Trophoblast cell (in vitro differentiated cells and primary cell): ENCODE results near the gene NPSR1.
A peak's percentile ranks its signal among the peaks of the same experiment; 100 is the strongest.

Experiments used
- DNase-seq, 2 donors: peaks; one replicate each; pipeline ENCODE4 v3.0.0-alpha.2; 2016
- H2AFZ ChIP-seq: 2 replicates; pipeline ENCODE4 v1.6.1; 2013; ENCODE audit warnings: low read length, moderate library complexity, mild to moderate bottlenecking; ENCODE audit not compliant: insufficient read depth, poor library complexity
- H2AK5ac ChIP-seq: 2 replicates; pipeline ENCODE4 v1.6.1; 2013; ENCODE audit warnings: mild to moderate bottlenecking, low read length
- H2BK120ac ChIP-seq: 2 replicates; pipeline ENCODE4 v1.6.1; 2013; ENCODE audit warnings: low read length, mild to moderate bottlenecking, moderate library complexity; ENCODE audit not compliant: insufficient read depth, poor library complexity
- H2BK12ac ChIP-seq: 2 replicates; pipeline ENCODE4 v1.6.1; 2013; ENCODE audit warnings: mild to moderate bottlenecking, low read length, moderate library complexity
- H2BK5ac ChIP-seq: 2 replicates; pipeline ENCODE4 v1.6.1; 2013; ENCODE audit warnings: low read length, low read depth, moderate library complexity, mild to moderate bottlenecking; ENCODE audit not compliant: poor library complexity
- H3K14ac ChIP-seq: 2 replicates; pipeline ENCODE4 v1.6.1; 2013; ENCODE audit warnings: mild to moderate bottlenecking, low read length
- H3K18ac ChIP-seq: 2 replicates; pipeline ENCODE4 v1.6.1; 2013; ENCODE audit warnings: mild to moderate bottlenecking, low read length
- H3K23ac ChIP-seq: 2 replicates; pipeline ENCODE4 v1.6.1; 2013; ENCODE audit warnings: low read length
- H3K27ac ChIP-seq: 2 replicates; pipeline ENCODE4 v1.5.1; 2013; ENCODE audit warnings: low read depth, mild to moderate bottlenecking, inconsistent platforms, low read length, moderate library complexity
- H3K27me3 ChIP-seq: 2 replicates; pipeline ENCODE4 v1.6.1; 2013; ENCODE audit warnings: inconsistent platforms, mild to moderate bottlenecking, low read length, moderate library complexity; ENCODE audit not compliant: insufficient read depth
- H3K36me3 ChIP-seq, 2 experiments: 1 replicate in 1 of 2; 2 replicates in 1 of 2; pipeline ENCODE4 v1.6.1; 2013; ENCODE audit warnings: low read length in 2 of 2, mild to moderate bottlenecking in 2 of 2, moderate library complexity in 1 of 2; ENCODE audit not compliant: insufficient read depth in 2 of 2, control insufficient read depth in 1 of 2
- H3K4ac ChIP-seq: 2 replicates; pipeline ENCODE4 v1.6.1; 2013; ENCODE audit warnings: low read depth, mild to moderate bottlenecking, low read length, moderate library complexity
- H3K4me1 ChIP-seq, 2 experiments: 1 replicate in 1 of 2; 2 replicates in 1 of 2; pipeline ENCODE4 v1.6.1; 2013; ENCODE audit warnings: low read length in 2 of 2, mild to moderate bottlenecking in 2 of 2, moderate library complexity in 1 of 2; ENCODE audit not compliant: insufficient read depth in 2 of 2, control insufficient read depth in 1 of 2
- H3K4me2 ChIP-seq: 2 replicates; pipeline ENCODE4 v1.6.1; 2013; ENCODE audit warnings: inconsistent platforms, mild to moderate bottlenecking, low read length, moderate library complexity
- H3K4me3 ChIP-seq: 2 replicates; pipeline ENCODE4 v1.5.1; 2013; ENCODE audit warnings: mild to moderate bottlenecking, low read depth, low read length, inconsistent platforms
- H3K79me1 ChIP-seq: one replicate; pipeline ENCODE4 v1.6.1; 2013; ENCODE audit warnings: low read length
- H3K79me2 ChIP-seq: 2 replicates; pipeline ENCODE4 v1.6.1; 2013; ENCODE audit warnings: low read length, mild to moderate bottlenecking; ENCODE audit not compliant: control insufficient read depth, insufficient read depth, poor library complexity
- H3K9ac ChIP-seq: 2 replicates; pipeline ENCODE4 v1.6.1; 2013; ENCODE audit warnings: mild to moderate bottlenecking, low read length
- H3K9me3 ChIP-seq: 2 replicates; pipeline ENCODE4 v1.6.1; 2013; ENCODE audit warnings: low read depth, mild to moderate bottlenecking, control low read depth, inconsistent platforms, low read length; ENCODE audit not compliant: insufficient read depth
- H4K12ac ChIP-seq: 2 replicates; pipeline ENCODE4 v1.6.1; 2013; ENCODE audit warnings: low read depth, mild to moderate bottlenecking, low read length, moderate library complexity
- H4K8ac ChIP-seq: 2 replicates; pipeline ENCODE4 v1.6.1; 2013; ENCODE audit warnings: low read depth, mild to moderate bottlenecking, low read length, moderate library complexity
- H4K91ac ChIP-seq: one replicate; pipeline ENCODE4 v1.6.1; 2013; ENCODE audit warnings: low read depth, mild to moderate bottlenecking, low read length, moderate library complexity
- WGBS: extraction: QIAGEN DNeasy Blood & Tissue Kit; methylation state at CpG from one replicate; pipeline ENCODE4 v1.1.7; 2013; ENCODE audit warnings: missing lambda C conversion rate; ENCODE audit not compliant: insufficient read length, insufficient coverage; ENCODE audit errors: extremely low coverage; 5-methylcytosine and 5-hydroxymethylcytosine counted together

NPSR1 gene

GRCh38 chr7:34664755-34665154, 6.7 kb downstream of the NPSR1 start:
- no peak overlapping the region for H2BK120ac ChIP-seq
- no peak overlapping the region for H3K14ac ChIP-seq
- H4K12ac ChIP-seq, result no peak overlapping the region
- no peak for DNase-seq
- no peak overlapping the region for H3K18ac ChIP-seq
- H2AFZ ChIP-seq, result no peak overlapping the region
- H3K4me1 ChIP-seq, result no peaks in the 10 kb centered on the region
- no peaks in the 10 kb centered on the region for H3K36me3 ChIP-seq
- no peaks in the 10 kb centered on the region for H3K79me1 ChIP-seq
- H2BK12ac ChIP-seq, result no peak overlapping the region
- no peak overlapping the region for H3K9ac ChIP-seq
- H2BK5ac ChIP-seq, result no peak overlapping the region
- H2AK5ac ChIP-seq, result no peak overlapping the region
- no peak overlapping the region for H3K4me3 ChIP-seq
- no peak overlapping the region for H4K8ac ChIP-seq
- H3K9me3 ChIP-seq, result no peaks in the 10 kb centered on the region
- no peak overlapping the region for H3K23ac ChIP-seq
- H4K91ac ChIP-seq, result no peak overlapping the region
- H3K27ac ChIP-seq, result no peak overlapping the region
- H3K4me2 ChIP-seq, result no peak overlapping the region
- H3K4ac ChIP-seq, result no peak overlapping the region
- H3K79me2 ChIP-seq, result no peaks in the 10 kb centered on the region
- H3K27me3 ChIP-seq, result no peaks in the 10 kb centered on the region

- DNase-seq, result no peak
- Histone ChIP-seq H3K9ac (no peak overlapping the region), H3K27me3 (no peaks in the 10 kb centered on the region), H3K27ac (no peak overlapping the region), H3K4me2 (no peak overlapping the region), H3K36me3 (no peaks in the 10 kb centered on the region), H2BK5ac (no peak overlapping the region), H3K18ac (no peak overlapping the region), H3K4me1 (no peaks in the 10 kb centered on the region), H4K91ac (no peak overlapping the region), H3K9me3 (no peaks in the 10 kb centered on the region), H3K4me3 (no peak overlapping the region), H2BK12ac (no peak overlapping the region), H3K23ac (no peak overlapping the region), H2AFZ (no peak overlapping the region), H4K8ac (no peak overlapping the region), H3K4ac (no peak overlapping the region), H3K79me1 (no peaks in the 10 kb centered on the region), H3K14ac (no peak overlapping the region), H4K12ac (no peak overlapping the region), H2AK5ac (no peak overlapping the region), H3K79me2 (no peaks in the 10 kb centered on the region), H2BK120ac (no peak overlapping the region)
- no CpG with 5 or more reads among the region's 6 CpGs for WGBS
Measured at GRCh38 chr7:34672430-34672829, 14.4 kb downstream of the NPSR1 start.

GRCh38 chr7:34673066-34673465, 15.0 kb downstream of the NPSR1 start:
- Histone ChIP-seq H2BK12ac (no peak overlapping the region), H3K4me3 (no peak overlapping the region), H3K9ac (no peak overlapping the region), H4K91ac (no peak overlapping the region), H2BK120ac (no peak overlapping the region), H3K14ac (no peak overlapping the region), H3K23ac (no peak overlapping the region), H3K4ac (no peak overlapping the region), H3K18ac (no peak overlapping the region), H2AFZ (no peak overlapping the region), H2BK5ac (no peak overlapping the region), H4K8ac (no peak overlapping the region), H3K27ac (no peak overlapping the region), H3K79me1 (no peaks in the 10 kb centered on the region), H4K12ac (no peak overlapping the region), H3K4me2 (no peak overlapping the region), H3K4me1 (no peaks in the 10 kb centered on the region), H3K27me3 (no peaks in the 10 kb centered on the region), H3K36me3 (no peaks in the 10 kb centered on the region), H3K79me2 (no peaks in the 10 kb centered on the region), H3K9me3 (no peaks in the 10 kb centered on the region), H2AK5ac (no peak overlapping the region)
- DNase-seq, result no peak
- WGBS, result no CpG with 5 or more reads among the region's 3 CpGs

- no peak overlapping the region for H3K4me2 ChIP-seq
- H3K4me1 ChIP-seq, result no peaks in the 10 kb centered on the region
- H2BK12ac ChIP-seq, result no peak overlapping the region
- no peak overlapping the region for H4K12ac ChIP-seq
- H3K9ac ChIP-seq, result no peak overlapping the region
- H3K79me2 ChIP-seq, result no peaks in the 10 kb centered on the region
- H2BK5ac ChIP-seq, result no peak overlapping the region
- no peak overlapping the region for H4K91ac ChIP-seq
- no peak overlapping the region for H2AFZ ChIP-seq
- no CpG with 5 or more reads among the region's 2 CpGs for WGBS
- no peak overlapping the region for H3K23ac ChIP-seq
- no peak overlapping the region for H3K14ac ChIP-seq
- no peaks in the 10 kb centered on the region for H3K79me1 ChIP-seq
- H2AK5ac ChIP-seq, result no peak overlapping the region
- no peak overlapping the region for H3K18ac ChIP-seq
- peak in 1 of 2 donors; percentile 60 for DNase-seq
- no peak overlapping the region for H3K4ac ChIP-seq
- no peak overlapping the region for H4K8ac ChIP-seq
- no peaks in the 10 kb centered on the region for H3K36me3 ChIP-seq
- H3K9me3 ChIP-seq, result no peaks in the 10 kb centered on the region
- no peak overlapping the region for H3K4me3 ChIP-seq
- H3K27ac ChIP-seq, result no peak overlapping the region
- H3K27me3 ChIP-seq, result no peaks in the 10 kb centered on the region
- no peak overlapping the region for H2BK120ac ChIP-seq
Measured at GRCh38 chr7:34675749-34676374, 17.8 kb downstream of the NPSR1 start.
